Measurements from ENCODE around the gene PIBF1.
A peak's percentile ranks its signal among the peaks of the same experiment; 100 is the strongest.
"Not testable (repeated sequence)": the region's sequence is repeated elsewhere in the genome, so short reads cannot be mapped to it uniquely, and the experiment has no call there.

PIBF1 gene

GRCh38 chr13:72781451-72782439, at the start of gene PIBF1, which contains the start of gene DIS3:
TSS of gene PIBF1 (plus strand) at chr13:72782133. CDS start at chr13:72783470, 1,337 bp downstream.
TSS of gene DIS3 (minus strand) at chr13:72781900. CDS start at chr13:72781832, 68 bp downstream.
- peak; percentile 96 to 98 for DNase-seq

GRCh38 chr13:72737033-72737432, 44.9 kb upstream of the PIBF1 start:
- DNase-seq = no peak

- no peak for DNase-seq
Observed at GRCh38 chr13:72740015-72740414, 41.9 kb upstream of the PIBF1 start.

GRCh38 chr13:72745260-72745659, 36.7 kb upstream of the PIBF1 start:
- DNase-seq = no peak

- DNase-seq = no peak
Observed at GRCh38 chr13:72751220-72751619, 30.7 kb upstream of the PIBF1 start.

GRCh38 chr13:72754111-72754510, 27.8 kb upstream of the PIBF1 start:
- no peak for DNase-seq

GRCh38 chr13:72757792-72758535, 24.0 kb upstream of the PIBF1 start:
- no peak for DNase-seq

- DNase-seq = no peak
Observed at GRCh38 chr13:72760189-72760588, 21.7 kb upstream of the PIBF1 start.

- DNase-seq = no peak
Observed at GRCh38 chr13:72763411-72763810, 18.5 kb upstream of the PIBF1 start.

- DNase-seq = no peak
Observed at GRCh38 chr13:72774019-72774418, 7.9 kb upstream of the PIBF1 start.

GRCh38 chr13:72782717-72783116, 784 bp downstream of the PIBF1 start:
- no peak for DNase-seq

- DNase-seq = not testable (repeated sequence)
Observed at GRCh38 chr13:72784679-72785078, 2.7 kb downstream of the PIBF1 start.

GRCh38 chr13:72788831-72789230, 6.9 kb downstream of the PIBF1 start:
- DNase-seq = peak; percentile 24 to 35

GRCh38 chr13:72792640-72793039, 10.7 kb downstream of the PIBF1 start:
- DNase-seq = no peak

GRCh38 chr13:72798817-72799216, 16.9 kb downstream of the PIBF1 start:
- DNase-seq = no peak

GRCh38 chr13:72804301-72804700, 22.4 kb downstream of the PIBF1 start:
- DNase-seq = no peak

GRCh38 chr13:72805676-72806346, 23.9 kb downstream of the PIBF1 start:
- no peak for DNase-seq

GRCh38 chr13:72806514-72806913, 24.6 kb downstream of the PIBF1 start:
- not testable (repeated sequence) for DNase-seq

- peak; percentile 7 to 40 for DNase-seq
Observed at GRCh38 chr13:72808917-72809500, 27.1 kb downstream of the PIBF1 start.

- no peak for DNase-seq
Observed at GRCh38 chr13:72820156-72820897, 38.4 kb downstream of the PIBF1 start.

GRCh38 chr13:72820898-72821279, 39.0 kb downstream of the PIBF1 start:
- DNase-seq = no peak

- DNase-seq = no peak
Observed at GRCh38 chr13:72823081-72823480, 41.1 kb downstream of the PIBF1 start.

Measured in Kasumi-1 (cell line).